Measurements from ENCODE around the gene TBC1D10B.
"Not testable (repeated sequence)": the region's sequence is repeated elsewhere in the genome, so short reads cannot be mapped to it uniquely, and the experiment has no call there.

- not testable (repeated sequence) for TF ChIP-seq CTCF, POLR2A (IDR thresholded peaks at IDR 0.05)
These were observed 26.3 kb upstream of the TBC1D10B start for GRCh38 chr16:30396627-30397026.

All from sigmoid colon (tissue), 3 donors.